GM19023 (cell line): ENCODE results near the gene TCFL5.

Experiments used
- ATAC-seq: cut with Tn5 transposase; IDR thresholded peaks from one replicate; pipeline ENCODE4 v1.9.1; 2021; ENCODE audit warnings: mild to moderate bottlenecking, moderate library complexity; ENCODE audit not compliant: unreplicated experiment

The TCFL5 gene

GRCh38 chr20:62800314-62801259, 61.0 kb downstream of the TCFL5 start:
- ATAC-seq = no peak

- no peak for ATAC-seq
Measured at GRCh38 chr20:62799873-62800272, 61.7 kb downstream of the TCFL5 start.

DNA sequence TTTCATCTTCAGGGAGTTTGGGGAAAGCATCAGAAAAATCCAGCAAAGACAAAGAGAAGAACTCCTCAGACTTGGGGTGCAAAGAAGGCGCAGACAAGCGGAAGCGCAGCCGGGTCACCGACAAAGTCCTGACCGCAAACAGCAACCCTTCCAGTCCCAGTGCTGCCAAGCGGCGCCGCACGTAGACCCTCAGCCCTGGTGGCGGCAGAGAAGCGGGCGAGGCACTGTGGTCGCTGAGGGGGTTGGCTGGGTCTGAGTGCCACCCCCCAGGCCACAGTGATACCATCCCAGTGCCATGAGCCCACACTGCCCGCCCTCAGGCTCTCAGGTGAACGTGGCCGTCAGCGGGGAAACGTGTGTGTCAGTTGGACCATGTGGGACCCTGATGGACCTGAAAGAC, 62.2 kb downstream of the TCFL5 start:
- ATAC-seq = no peak

DNA sequence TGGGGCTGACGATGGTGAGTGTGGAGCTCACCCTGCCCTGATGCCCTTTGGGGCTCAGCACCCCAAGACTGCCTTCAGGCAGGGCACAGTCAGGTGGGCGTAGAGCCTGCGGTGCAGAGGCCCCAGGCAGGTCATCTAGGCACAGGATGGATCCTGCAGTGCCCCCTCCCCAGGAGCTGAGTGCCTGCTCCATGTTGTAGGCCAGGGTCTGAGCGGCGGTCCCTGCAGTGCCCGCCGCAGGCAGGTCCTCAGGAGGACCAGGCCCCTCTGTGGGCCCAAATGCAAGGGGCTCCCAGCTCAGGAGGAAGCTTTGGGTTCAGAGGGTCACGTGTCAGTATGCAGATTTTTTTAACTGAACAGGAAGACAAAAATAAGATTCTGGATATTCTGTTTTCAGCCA, 62.6 kb downstream of the TCFL5 start:
- ATAC-seq = no peak

- no peak for ATAC-seq
Measured at GRCh38 chr20:62797671-62798532, 63.7 kb downstream of the TCFL5 start.

DNA sequence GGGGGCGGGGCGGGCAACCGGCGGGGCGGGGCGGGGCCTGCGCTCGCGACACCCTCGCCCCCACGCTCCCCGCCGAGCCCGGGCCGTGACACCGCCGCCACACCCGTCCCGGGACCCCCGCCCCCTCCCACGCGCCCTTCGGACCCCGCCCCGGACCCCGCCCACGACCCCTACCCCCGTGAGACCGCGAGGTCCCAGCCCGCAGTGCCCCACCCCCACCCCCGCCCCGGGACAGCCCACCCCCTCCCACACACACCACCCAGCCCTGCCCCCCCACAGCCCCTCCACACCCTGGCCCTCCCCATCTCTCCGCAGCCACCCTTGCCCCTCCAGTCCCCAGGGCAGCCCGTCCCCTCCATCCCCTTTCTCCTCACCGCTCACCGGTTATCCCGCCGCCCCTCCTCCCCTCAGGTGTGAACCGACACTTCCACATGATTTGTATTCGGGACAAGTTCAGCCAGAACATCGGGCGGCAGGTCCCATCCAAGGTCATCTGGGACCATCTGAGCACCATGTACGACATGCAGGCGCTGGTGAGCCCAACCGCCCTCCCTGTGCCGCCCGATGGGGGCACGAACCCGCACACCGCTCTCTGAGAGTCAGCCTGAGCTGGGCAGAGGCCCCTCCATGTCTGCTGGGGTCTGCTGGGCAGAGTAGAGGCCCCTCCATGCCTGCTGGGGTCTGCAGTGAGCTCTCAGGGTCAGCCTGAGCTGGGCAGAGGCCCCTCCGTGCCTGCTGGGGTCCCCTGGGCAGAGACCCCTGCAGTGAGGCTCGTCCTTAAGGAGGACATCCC, 64.7 kb downstream of the TCFL5 start:
- no peak for ATAC-seq

DNA sequence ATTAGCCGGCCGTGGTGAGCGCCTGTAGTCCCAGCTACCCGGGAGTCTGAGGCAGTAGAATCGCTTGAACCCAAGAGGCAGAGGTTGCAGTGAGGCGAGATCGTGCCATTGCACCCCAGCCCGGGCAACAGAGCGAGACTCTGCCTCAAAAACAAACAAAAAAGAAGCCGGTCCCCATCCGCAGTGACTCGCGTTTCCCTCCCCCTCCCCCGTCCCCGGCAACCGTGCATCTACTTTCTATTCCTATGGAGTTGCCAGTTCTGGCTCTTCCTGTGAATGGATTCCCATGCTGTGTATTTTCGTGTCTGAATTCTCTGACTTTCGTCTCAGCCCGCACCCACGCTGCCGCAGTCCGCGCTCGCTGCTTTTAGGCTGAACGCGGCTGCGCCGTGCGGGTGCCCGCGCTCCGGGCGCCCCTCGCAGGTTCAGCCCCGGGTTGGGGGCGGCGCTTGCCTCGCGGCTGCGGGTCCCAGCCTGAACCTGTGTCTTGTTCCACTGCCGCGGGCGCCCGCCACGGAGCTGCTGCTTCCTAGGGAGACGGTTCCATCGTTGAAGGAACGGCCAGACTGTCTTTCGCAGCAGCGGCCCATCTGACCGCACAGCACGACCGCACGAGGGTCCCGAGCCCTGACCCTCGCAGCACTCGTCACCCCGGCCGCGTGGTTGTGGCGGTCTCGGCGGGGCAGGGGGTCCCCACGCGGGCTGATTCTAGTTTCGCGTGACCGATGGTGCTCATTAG, 66.4 kb downstream of the TCFL5 start:
- no peak for ATAC-seq

- ATAC-seq = peak; percentile 57
Measured at GRCh38 chr20:62794007-62794724, 67.5 kb downstream of the TCFL5 start.

DNA sequence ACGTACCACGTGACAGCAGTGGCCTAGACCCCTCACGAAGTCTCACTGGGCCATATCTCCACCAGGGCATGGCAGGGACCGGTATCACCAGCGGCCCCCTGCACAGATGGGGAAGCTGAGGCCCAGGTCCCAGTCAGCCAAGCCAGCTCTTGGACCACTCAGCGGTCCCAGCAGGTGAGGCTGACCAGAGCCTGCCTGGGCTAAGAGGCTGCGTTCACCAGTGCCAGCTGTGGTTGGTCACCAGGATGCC, 67.9 kb downstream of the TCFL5 start:
- ATAC-seq = no peak

DNA sequence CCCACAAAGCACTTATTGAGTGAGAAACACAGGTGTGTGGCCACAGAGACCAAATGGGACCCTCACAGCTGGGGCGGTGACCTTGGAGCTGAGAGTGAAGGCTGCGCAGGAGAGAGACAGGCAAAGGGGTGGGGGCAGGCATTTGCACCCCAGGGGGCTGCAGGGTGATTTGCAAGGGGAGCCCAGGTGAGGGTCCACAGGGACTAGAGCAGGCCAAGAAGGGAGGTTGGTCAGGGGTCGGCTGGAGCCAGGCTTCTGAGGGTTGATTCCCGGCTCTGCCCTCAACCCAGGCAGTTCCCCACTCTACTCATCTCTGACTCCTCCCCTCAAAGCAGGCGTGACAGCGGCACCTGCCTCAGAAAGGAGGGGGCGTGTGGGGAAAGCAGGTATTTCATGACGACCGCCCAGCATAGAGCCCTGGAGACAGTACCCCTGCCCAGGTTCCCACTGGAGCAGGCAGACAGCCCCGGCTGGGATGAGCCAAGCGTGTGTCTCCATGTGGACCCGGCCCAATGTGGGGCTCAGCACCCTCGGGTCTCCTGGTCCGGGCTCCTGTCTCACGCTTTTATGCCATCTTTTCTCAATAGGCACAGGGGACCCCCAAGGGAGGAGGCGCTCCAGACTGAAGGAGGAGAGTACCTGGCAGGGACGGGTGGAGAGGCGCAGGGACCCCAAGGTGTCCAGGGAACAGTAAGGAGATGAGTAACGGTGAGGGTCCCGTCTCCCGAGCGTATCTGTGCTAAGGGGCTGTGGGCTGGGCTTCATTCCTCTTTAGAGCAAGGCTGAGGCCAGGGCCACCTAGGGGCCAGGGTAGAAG, 68.5 kb downstream of the TCFL5 start:
- ATAC-seq = no peak

DNA sequence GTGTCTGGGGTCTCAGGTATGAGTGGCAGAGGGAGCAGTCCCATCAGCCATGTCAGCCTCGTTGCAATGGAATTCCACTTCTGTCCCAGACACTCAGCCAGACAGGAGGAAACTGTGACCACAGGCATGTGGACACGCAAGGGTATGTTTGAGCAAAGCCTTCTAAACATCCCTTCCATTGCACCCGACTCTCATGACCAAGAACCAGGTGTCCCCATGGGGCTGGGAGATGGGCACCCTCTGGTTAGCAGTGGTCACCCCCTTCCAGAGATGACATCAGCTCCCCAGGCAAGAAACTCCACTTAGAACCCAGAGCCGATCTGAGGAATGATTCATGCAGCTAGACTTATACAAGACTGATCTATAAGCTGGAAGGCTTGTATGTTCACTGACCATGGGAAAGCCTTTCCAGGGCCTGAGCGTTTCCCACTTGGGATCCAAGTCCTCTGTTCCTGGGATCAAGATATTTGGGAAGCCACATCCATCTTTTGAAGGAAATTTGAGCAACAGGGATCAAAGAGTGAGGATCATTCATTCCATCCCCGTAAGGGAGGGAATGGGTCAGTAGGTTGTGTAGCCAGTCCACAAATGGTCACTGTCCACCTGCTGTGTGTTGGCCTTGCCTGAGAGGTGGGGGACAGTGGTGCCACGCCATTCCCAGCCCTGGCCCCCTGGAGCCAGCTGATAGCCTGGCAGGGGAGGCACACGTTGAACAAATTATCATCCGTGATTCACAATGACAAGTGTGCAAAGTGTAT, 69.3 kb downstream of the TCFL5 start:
- ATAC-seq = no peak

DNA sequence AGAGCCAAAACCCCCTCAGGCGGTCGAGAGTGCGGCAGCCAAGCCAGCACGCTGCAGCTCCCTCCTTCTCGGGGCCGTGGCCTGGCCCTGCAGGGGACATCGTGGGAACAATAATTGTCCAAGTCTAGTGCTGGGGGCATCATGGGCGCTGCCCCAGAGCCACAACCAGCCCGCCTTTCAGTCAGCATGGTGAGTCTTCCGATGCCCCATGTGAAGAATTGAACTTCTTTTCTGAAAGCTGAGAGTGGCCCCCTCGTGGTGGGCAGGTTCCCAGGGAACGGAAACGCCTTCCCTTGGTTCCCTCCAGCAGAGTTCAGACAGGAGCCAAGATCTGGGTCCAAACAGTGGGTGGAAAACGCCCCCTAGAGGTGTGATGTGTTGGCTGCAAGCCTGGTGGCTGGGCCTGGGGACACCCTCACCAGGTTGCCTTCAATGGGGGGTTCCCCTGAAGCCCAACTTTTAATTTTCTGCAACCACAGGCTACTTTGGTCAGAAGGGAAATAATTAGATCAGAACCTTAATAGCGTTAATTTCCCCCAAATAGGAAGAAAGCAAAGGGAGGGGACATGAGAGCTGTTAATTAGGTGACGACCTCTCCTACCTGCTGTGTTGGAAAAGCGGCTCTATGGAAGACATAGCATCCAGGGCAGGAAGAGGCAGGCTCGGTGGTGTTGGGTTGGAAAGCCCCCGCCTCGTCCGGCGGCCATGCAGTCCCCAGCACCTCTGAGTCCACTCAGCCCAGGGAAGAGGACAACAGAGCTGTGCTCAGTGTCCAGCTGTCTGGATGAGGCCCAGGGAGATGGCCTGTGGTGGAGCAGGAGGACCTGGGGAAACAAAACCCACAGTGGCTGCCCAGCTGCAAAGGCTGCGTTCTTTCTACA, 70.1 kb downstream of the TCFL5 start:
- no peak for ATAC-seq
